ENCODE results near the gene ZFP92. TPM values are rescaled to one million over a fixed set of nuclear protein-coding genes. Genes with fewer than 3 reads are reported as not detected.

ZFP92 gene
- total RNA-seq, 1 donor from 2014 or later: 1.0 TPM

- H3K36me3 ChIP-seq (ENCODE audit: control insufficient read depth in 3 of 3, insufficient read depth in 3 of 3, low read length in 3 of 3): no peaks in the 10 kb centered on the region
- peaks cover 0 to 4% (median 0%) of the 10 kb centered on the region in 3 donors for H3K27me3 ChIP-seq (ENCODE audit: control insufficient read depth in 3 of 3, insufficient read depth in 3 of 3, low read length in 3 of 3)
- no peak overlapping the region for H3K4me3 ChIP-seq (ENCODE audit: low read length in 3 of 3)
- no peak overlapping the region for H3K27ac ChIP-seq (ENCODE audit: low read depth, low read length)
- H3K9me3 ChIP-seq (ENCODE audit: control insufficient read depth in 3 of 3, low read length in 3 of 3): peaks cover 0 to 5% (median 0%) of the 10 kb centered on the region in 3 donors
- H3K4me1 ChIP-seq (ENCODE audit: control insufficient read depth in 3 of 3, insufficient read depth in 3 of 3, low read length in 3 of 3): no peaks in the 10 kb centered on the region
- H3K9ac ChIP-seq (ENCODE audit: low read depth in 1 of 3, low read length in 3 of 3): no peak overlapping the region
Observed at GRCh38 chrX:153433781-153434285, 22.6 kb downstream of the ZFP92 start.

GRCh38 chrX:153434801-153435200 lies 23.5 kb downstream of the ZFP92 start:
- Histone ChIP-seq H3K27me3 (ENCODE audit: control insufficient read depth in 3 of 3, insufficient read depth in 3 of 3, low read length in 3 of 3) (peaks cover under 1 to 7% (median 1%) of the 10 kb centered on the region in 3 donors), H3K9me3 (ENCODE audit: control insufficient read depth in 3 of 3, low read length in 3 of 3) (peaks cover 0 to 5% (median 0%) of the 10 kb centered on the region in 3 donors), H3K9ac (ENCODE audit: low read depth in 1 of 3, low read length in 3 of 3) (no peak overlapping the region), H3K36me3 (ENCODE audit: control insufficient read depth in 3 of 3, insufficient read depth in 3 of 3, low read length in 3 of 3) (no peaks in the 10 kb centered on the region), H3K4me3 (ENCODE audit: low read length in 3 of 3) (no peak overlapping the region), H3K4me1 (ENCODE audit: control insufficient read depth in 3 of 3, insufficient read depth in 3 of 3, low read length in 3 of 3) (no peaks in the 10 kb centered on the region), H3K27ac (ENCODE audit: low read depth, low read length) (no peak overlapping the region)

GRCh38 chrX:153435845-153436244 lies 24.6 kb downstream of the ZFP92 start:
- H3K27me3 ChIP-seq (ENCODE audit: control insufficient read depth in 3 of 3, insufficient read depth in 3 of 3, low read length in 3 of 3): peaks cover 2 to 12% (median 3%) of the 10 kb centered on the region in 3 donors
- no peaks in the 10 kb centered on the region for H3K36me3 ChIP-seq (ENCODE audit: control insufficient read depth in 3 of 3, insufficient read depth in 3 of 3, low read length in 3 of 3)
- H3K4me1 ChIP-seq (ENCODE audit: control insufficient read depth in 3 of 3, insufficient read depth in 3 of 3, low read length in 3 of 3): no peaks in the 10 kb centered on the region
- peaks cover 0 to under 1% (median 0%) of the 10 kb centered on the region in 3 donors for H3K9me3 ChIP-seq (ENCODE audit: control insufficient read depth in 3 of 3, low read length in 3 of 3)
- H3K4me3 ChIP-seq (ENCODE audit: low read length in 3 of 3): no peak overlapping the region
- no peak overlapping the region for H3K9ac ChIP-seq (ENCODE audit: low read depth in 1 of 3, low read length in 3 of 3)
- no peak overlapping the region for H3K27ac ChIP-seq (ENCODE audit: low read depth, low read length)

- H3K9ac ChIP-seq (ENCODE audit: low read depth in 1 of 3, low read length in 3 of 3): no peak overlapping the region
- no peaks in the 10 kb centered on the region for H3K4me1 ChIP-seq (ENCODE audit: control insufficient read depth in 3 of 3, insufficient read depth in 3 of 3, low read length in 3 of 3)
- no peaks in the 10 kb centered on the region for H3K36me3 ChIP-seq (ENCODE audit: control insufficient read depth in 3 of 3, insufficient read depth in 3 of 3, low read length in 3 of 3)
- H3K27ac ChIP-seq (ENCODE audit: low read depth, low read length): no peak overlapping the region
- no peak overlapping the region for H3K4me3 ChIP-seq (ENCODE audit: low read length in 3 of 3)
- H3K27me3 ChIP-seq (ENCODE audit: control insufficient read depth in 3 of 3, insufficient read depth in 3 of 3, low read length in 3 of 3): peaks cover 2 to 9% (median 3%) of the 10 kb centered on the region in 3 donors
- H3K9me3 ChIP-seq (ENCODE audit: control insufficient read depth in 3 of 3, low read length in 3 of 3): no peaks in the 10 kb centered on the region
Observed at GRCh38 chrX:153438532-153438931, 27.3 kb downstream of the ZFP92 start.

GRCh38 chrX:153439977-153440376 lies 28.7 kb downstream of the ZFP92 start:
- no peak overlapping the region for H3K27ac ChIP-seq (ENCODE audit: low read depth, low read length)
- no peaks in the 10 kb centered on the region for H3K9me3 ChIP-seq (ENCODE audit: control insufficient read depth in 3 of 3, low read length in 3 of 3)
- H3K4me1 ChIP-seq (ENCODE audit: control insufficient read depth in 3 of 3, insufficient read depth in 3 of 3, low read length in 3 of 3): no peaks in the 10 kb centered on the region
- no peaks in the 10 kb centered on the region for H3K36me3 ChIP-seq (ENCODE audit: control insufficient read depth in 3 of 3, insufficient read depth in 3 of 3, low read length in 3 of 3)
- no peak overlapping the region for H3K9ac ChIP-seq (ENCODE audit: low read depth in 1 of 3, low read length in 3 of 3)
- peaks cover 2 to 9% (median 3%) of the 10 kb centered on the region in 3 donors for H3K27me3 ChIP-seq (ENCODE audit: control insufficient read depth in 3 of 3, insufficient read depth in 3 of 3, low read length in 3 of 3)
- no peak overlapping the region for H3K4me3 ChIP-seq (ENCODE audit: low read length in 3 of 3)

GRCh38 chrX:153440556-153441135 lies 29.4 kb downstream of the ZFP92 start:
- H3K9ac ChIP-seq (ENCODE audit: low read depth in 1 of 3, low read length in 3 of 3): no peak overlapping the region
- peaks cover 2 to 9% (median 3%) of the 10 kb centered on the region in 3 donors for H3K27me3 ChIP-seq (ENCODE audit: control insufficient read depth in 3 of 3, insufficient read depth in 3 of 3, low read length in 3 of 3)
- H3K4me1 ChIP-seq (ENCODE audit: control insufficient read depth in 3 of 3, insufficient read depth in 3 of 3, low read length in 3 of 3): no peaks in the 10 kb centered on the region
- no peak overlapping the region for H3K4me3 ChIP-seq (ENCODE audit: low read length in 3 of 3)
- no peak overlapping the region for H3K27ac ChIP-seq (ENCODE audit: low read depth, low read length)
- no peaks in the 10 kb centered on the region for H3K36me3 ChIP-seq (ENCODE audit: control insufficient read depth in 3 of 3, insufficient read depth in 3 of 3, low read length in 3 of 3)
- H3K9me3 ChIP-seq (ENCODE audit: control insufficient read depth in 3 of 3, low read length in 3 of 3): no peaks in the 10 kb centered on the region

- no peaks in the 10 kb centered on the region for H3K9me3 ChIP-seq (ENCODE audit: control insufficient read depth in 3 of 3, low read length in 3 of 3)
- no peaks in the 10 kb centered on the region for H3K4me1 ChIP-seq (ENCODE audit: control insufficient read depth in 3 of 3, insufficient read depth in 3 of 3, low read length in 3 of 3)
- no peak overlapping the region for H3K9ac ChIP-seq (ENCODE audit: low read depth in 1 of 3, low read length in 3 of 3)
- no peaks in the 10 kb centered on the region for H3K36me3 ChIP-seq (ENCODE audit: control insufficient read depth in 3 of 3, insufficient read depth in 3 of 3, low read length in 3 of 3)
- H3K27ac ChIP-seq (ENCODE audit: low read depth, low read length): no peak overlapping the region
- peaks cover 2 to 9% (median 3%) of the 10 kb centered on the region in 3 donors for H3K27me3 ChIP-seq (ENCODE audit: control insufficient read depth in 3 of 3, insufficient read depth in 3 of 3, low read length in 3 of 3)
- H3K4me3 ChIP-seq (ENCODE audit: low read length in 3 of 3): no peak overlapping the region
Observed at GRCh38 chrX:153441296-153441695, 30.0 kb downstream of the ZFP92 start.

GRCh38 chrX:153441981-153442380 lies 30.7 kb downstream of the ZFP92 start:
- Histone ChIP-seq H3K4me3 (ENCODE audit: low read length in 3 of 3) (no peak overlapping the region), H3K9ac (ENCODE audit: low read depth in 1 of 3, low read length in 3 of 3) (no peak overlapping the region), H3K27me3 (ENCODE audit: control insufficient read depth in 3 of 3, insufficient read depth in 3 of 3, low read length in 3 of 3) (peaks cover 2 to 9% (median 3%) of the 10 kb centered on the region in 3 donors), H3K36me3 (ENCODE audit: control insufficient read depth in 3 of 3, insufficient read depth in 3 of 3, low read length in 3 of 3) (no peaks in the 10 kb centered on the region), H3K27ac (ENCODE audit: low read depth, low read length) (no peak overlapping the region), H3K9me3 (ENCODE audit: control insufficient read depth in 3 of 3, low read length in 3 of 3) (no peaks in the 10 kb centered on the region), H3K4me1 (ENCODE audit: control insufficient read depth in 3 of 3, insufficient read depth in 3 of 3, low read length in 3 of 3) (no peaks in the 10 kb centered on the region)

- Histone ChIP-seq H3K36me3 (ENCODE audit: control insufficient read depth in 3 of 3, insufficient read depth in 3 of 3, low read length in 3 of 3) (peaks cover 0 to under 1% (median 0%) of the 10 kb centered on the region in 3 donors), H3K27me3 (ENCODE audit: control insufficient read depth in 3 of 3, insufficient read depth in 3 of 3, low read length in 3 of 3) (peaks cover 2 to 9% (median 3%) of the 10 kb centered on the region in 3 donors), H3K4me1 (ENCODE audit: control insufficient read depth in 3 of 3, insufficient read depth in 3 of 3, low read length in 3 of 3) (no peaks in the 10 kb centered on the region), H3K9ac (ENCODE audit: low read depth in 1 of 3, low read length in 3 of 3) (no peak overlapping the region), H3K27ac (ENCODE audit: low read depth, low read length) (no peak overlapping the region), H3K4me3 (ENCODE audit: low read length in 3 of 3) (no peak overlapping the region), H3K9me3 (ENCODE audit: control insufficient read depth in 3 of 3, low read length in 3 of 3) (no peaks in the 10 kb centered on the region)
Observed at GRCh38 chrX:153442463-153442862, 31.2 kb downstream of the ZFP92 start.

GRCh38 chrX:153443476-153444332 lies 32.4 kb downstream of the ZFP92 start:
- Histone ChIP-seq H3K9ac (ENCODE audit: low read depth in 1 of 3, low read length in 3 of 3) (no peak overlapping the region), H3K36me3 (ENCODE audit: control insufficient read depth in 3 of 3, insufficient read depth in 3 of 3, low read length in 3 of 3) (peaks cover 0 to 3% (median 0%) of the 10 kb centered on the region in 3 donors), H3K27ac (ENCODE audit: low read depth, low read length) (no peak overlapping the region), H3K4me1 (ENCODE audit: control insufficient read depth in 3 of 3, insufficient read depth in 3 of 3, low read length in 3 of 3) (no peaks in the 10 kb centered on the region), H3K4me3 (ENCODE audit: low read length in 3 of 3) (no peak overlapping the region), H3K9me3 (ENCODE audit: control insufficient read depth in 3 of 3, low read length in 3 of 3) (no peaks in the 10 kb centered on the region), H3K27me3 (ENCODE audit: control insufficient read depth in 3 of 3, insufficient read depth in 3 of 3, low read length in 3 of 3) (peaks cover 2 to 9% (median 3%) of the 10 kb centered on the region in 3 donors)
